ENCODE measurements around the gene CEMIP. TPM values are rescaled to one million over a fixed set of nuclear protein-coding genes. Genes with fewer than 3 reads are reported as not detected.

CEMIP gene
- total RNA-seq, 1 donor from 2014 or later = under 0.01 TPM

DNA sequence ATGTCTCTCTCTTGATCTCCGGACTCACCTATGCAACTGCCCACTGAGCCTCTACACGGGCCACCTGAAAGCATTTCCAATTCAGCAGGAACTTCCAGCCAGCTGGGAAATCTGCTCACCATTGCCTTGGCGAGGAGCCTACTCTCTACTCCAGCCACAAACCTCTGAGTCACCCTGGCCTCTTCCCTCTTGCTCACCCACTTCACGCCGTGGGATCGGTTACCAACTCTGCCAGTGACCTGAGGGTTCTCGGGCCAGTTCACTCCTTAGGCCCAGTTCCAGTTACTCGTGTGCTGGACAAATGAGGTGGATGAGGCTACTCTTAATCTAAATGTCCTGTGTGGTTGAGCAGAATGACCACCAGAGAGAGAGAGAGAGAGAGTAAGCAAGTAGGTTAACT lies 70.1 kb downstream of the CEMIP start:
- TF ChIP-seq, protein P1, sequence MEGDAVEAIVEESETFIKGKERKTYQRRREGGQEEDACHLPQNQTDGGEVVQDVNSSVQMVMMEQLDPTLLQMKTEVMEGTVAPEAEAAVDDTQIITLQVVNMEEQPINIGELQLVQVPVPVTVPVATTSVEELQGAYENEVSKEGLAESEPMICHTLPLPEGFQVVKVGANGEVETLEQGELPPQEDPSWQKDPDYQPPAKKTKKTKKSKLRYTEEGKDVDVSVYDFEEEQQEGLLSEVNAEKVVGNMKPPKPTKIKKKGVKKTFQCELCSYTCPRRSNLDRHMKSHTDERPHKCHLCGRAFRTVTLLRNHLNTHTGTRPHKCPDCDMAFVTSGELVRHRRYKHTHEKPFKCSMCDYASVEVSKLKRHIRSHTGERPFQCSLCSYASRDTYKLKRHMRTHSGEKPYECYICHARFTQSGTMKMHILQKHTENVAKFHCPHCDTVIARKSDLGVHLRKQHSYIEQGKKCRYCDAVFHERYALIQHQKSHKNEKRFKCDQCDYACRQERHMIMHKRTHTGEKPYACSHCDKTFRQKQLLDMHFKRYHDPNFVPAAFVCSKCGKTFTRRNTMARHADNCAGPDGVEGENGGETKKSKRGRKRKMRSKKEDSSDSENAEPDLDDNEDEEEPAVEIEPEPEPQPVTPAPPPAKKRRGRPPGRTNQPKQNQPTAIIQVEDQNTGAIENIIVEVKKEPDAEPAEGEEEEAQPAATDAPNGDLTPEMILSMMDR (IDR thresholded peaks at IDR 0.05; ENCODE audit: insufficient read depth, low read length, poor library complexity, severe bottlenecking) = no peak
- peak; percentile 71 for DNase-seq (ENCODE audit: low read depth)

DNA sequence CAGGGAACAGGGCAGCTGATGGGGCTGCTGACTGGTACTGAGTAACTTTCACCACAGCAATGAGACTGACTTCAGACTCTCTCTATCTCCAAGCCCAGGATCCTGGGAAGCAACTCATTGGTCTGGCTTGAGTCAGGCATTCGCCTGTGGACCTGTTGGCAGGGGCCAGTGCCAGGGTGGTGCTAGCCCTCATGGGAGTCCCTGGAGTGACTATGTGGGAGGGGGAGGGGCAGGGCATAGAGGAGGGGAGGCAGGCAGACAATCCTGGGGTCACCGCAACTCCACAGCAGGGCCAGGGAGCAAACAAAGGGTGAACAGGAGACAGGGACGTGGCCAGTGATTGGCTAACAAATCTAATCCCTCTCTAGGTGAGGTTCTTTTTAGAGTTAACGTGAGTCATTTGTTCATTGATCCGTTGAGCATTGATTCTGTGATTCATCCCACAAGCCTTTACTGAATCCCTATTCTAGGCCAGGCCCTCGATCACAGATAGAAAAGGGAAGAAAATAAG lies 71.8 kb downstream of the CEMIP start:
- TF ChIP-seq, protein P1 (IDR thresholded peaks at IDR 0.05; ENCODE audit: insufficient read depth, low read length, poor library complexity, severe bottlenecking) = no peak
- peak; percentile 81 for DNase-seq (ENCODE audit: low read depth)
- H3K27me3 ChIP-seq (ENCODE audit: control insufficient read depth, insufficient read depth, low read length) = no peaks in the 10 kb centered on the region
- no peaks in the 10 kb centered on the region for H3K36me3 ChIP-seq (ENCODE audit: control insufficient read depth, insufficient read depth, low read length)
- no peak overlapping the region for H3K4me3 ChIP-seq (ENCODE audit: low read depth, low read length)

More for the DNA sequence above, 70.1 kb downstream of the CEMIP start:
- Histone ChIP-seq H3K27me3 (ENCODE audit: control insufficient read depth, insufficient read depth, low read length) (no peaks in the 10 kb centered on the region), H3K36me3 (ENCODE audit: control insufficient read depth, insufficient read depth, low read length) (no peaks in the 10 kb centered on the region), H3K4me3 (ENCODE audit: low read depth, low read length) (no peak overlapping the region)

DNA sequence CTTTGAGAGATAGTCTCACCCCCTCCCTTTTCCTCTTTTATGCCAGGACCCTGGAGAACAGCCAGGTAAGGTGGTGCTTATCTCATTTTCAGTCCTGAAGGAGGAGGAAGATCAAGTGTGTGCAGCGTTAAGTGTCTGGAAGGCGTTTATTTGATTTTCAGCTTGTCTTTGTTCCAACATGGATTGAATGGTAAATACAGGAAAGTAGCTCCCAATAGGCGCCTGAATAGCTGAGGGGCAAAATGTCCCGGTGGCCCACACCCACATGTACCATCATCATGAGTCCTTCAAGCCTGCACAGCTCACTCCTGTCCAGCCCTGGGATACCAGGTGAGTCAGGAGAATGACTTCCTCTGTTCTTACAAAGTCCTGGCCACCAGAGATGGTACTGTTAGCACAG lies 73.5 kb downstream of the CEMIP start:
- H3K4me3 ChIP-seq (ENCODE audit: low read depth, low read length) = no peak overlapping the region
- no peak for DNase-seq (ENCODE audit: low read depth)
- TF ChIP-seq, protein P1 (IDR thresholded peaks at IDR 0.05; ENCODE audit: insufficient read depth, low read length, poor library complexity, severe bottlenecking) = no peak
- H3K36me3 ChIP-seq (ENCODE audit: control insufficient read depth, insufficient read depth, low read length) = no peaks in the 10 kb centered on the region
- H3K27me3 ChIP-seq (ENCODE audit: control insufficient read depth, insufficient read depth, low read length) = no peaks in the 10 kb centered on the region

DNA sequence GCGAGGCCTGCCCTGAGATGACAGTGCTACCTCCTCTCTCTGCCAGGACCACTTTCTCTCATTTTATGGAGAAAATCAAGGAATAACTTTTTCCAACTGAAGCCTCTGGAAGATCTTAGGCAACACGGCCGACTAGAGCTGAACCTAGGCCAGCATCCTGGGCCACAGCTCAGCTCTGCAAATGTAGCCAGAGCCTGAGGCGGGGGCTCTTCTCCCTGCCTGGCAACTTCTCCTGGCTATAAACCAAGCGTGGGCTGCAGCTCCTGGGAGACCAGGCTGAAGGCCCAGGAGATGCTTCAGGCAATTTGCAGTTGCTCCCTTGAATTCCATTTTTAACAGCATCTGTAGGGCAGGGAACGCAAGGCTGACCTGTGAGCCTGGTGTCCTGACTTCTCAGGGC lies 74.9 kb downstream of the CEMIP start:
- TF ChIP-seq, protein P1 (IDR thresholded peaks at IDR 0.05; ENCODE audit: insufficient read depth, low read length, poor library complexity, severe bottlenecking) = no peak
- Histone ChIP-seq H3K4me3 (ENCODE audit: low read depth, low read length) (no peak overlapping the region), H3K36me3 (ENCODE audit: control insufficient read depth, insufficient read depth, low read length) (no peaks in the 10 kb centered on the region), H3K27me3 (ENCODE audit: control insufficient read depth, insufficient read depth, low read length) (peaks cover 2% of the 10 kb centered on the region)
- no peak for DNase-seq (ENCODE audit: low read depth)

DNA sequence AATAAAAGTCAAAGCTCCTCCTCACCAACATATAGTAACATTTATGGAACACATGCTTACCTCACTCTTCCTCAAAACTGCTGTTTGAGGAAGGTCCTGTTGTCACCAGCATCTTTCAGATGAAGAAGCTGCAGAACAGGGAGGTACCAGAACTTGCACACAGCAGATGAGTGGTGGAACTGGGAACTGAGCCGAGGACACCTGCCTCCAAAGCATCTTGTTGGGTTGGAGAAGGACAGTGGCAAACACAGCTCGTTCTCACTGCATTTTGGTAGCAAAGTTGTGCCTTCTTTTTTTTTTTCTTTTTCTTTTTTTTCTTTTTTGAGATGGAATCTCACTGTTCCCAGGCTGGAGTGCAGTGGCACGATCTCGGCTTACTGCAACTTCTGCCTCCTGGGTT lies 76.0 kb downstream of the CEMIP start:
- TF ChIP-seq, protein P1 (IDR thresholded peaks at IDR 0.05; ENCODE audit: insufficient read depth, low read length, poor library complexity, severe bottlenecking) = no peak
- no peak for DNase-seq (ENCODE audit: low read depth)
- Histone ChIP-seq H3K36me3 (ENCODE audit: control insufficient read depth, insufficient read depth, low read length) (no peaks in the 10 kb centered on the region), H3K4me3 (ENCODE audit: low read depth, low read length) (no peak overlapping the region), H3K27me3 (ENCODE audit: control insufficient read depth, insufficient read depth, low read length) (peaks cover 5% of the 10 kb centered on the region)

DNA sequence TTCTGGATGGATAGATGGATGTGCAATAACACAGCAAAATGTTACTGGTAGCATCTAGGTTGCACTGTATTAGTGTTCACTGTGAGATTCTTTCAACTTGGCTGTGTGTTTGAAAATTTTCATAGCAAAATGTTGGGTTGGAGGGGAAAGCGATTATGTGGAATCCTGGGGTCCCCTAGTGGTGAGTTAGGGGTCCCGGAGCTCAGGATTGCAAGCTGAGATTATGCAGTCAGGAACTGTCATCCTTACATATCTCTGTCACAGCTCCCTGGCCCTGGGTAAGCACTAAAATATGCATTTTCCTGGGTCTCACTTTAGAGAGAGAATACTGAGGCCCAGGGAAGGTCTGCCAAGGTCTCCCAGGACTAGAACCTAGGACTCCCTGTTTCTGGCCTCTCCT lies 77.2 kb downstream of the CEMIP start:
- no peak for DNase-seq (ENCODE audit: low read depth)
- no peak overlapping the region for H3K4me3 ChIP-seq (ENCODE audit: low read depth, low read length)
- TF ChIP-seq, protein P1 (IDR thresholded peaks at IDR 0.05; ENCODE audit: insufficient read depth, low read length, poor library complexity, severe bottlenecking) = peak; percentile 35
- no peaks in the 10 kb centered on the region for H3K36me3 ChIP-seq (ENCODE audit: control insufficient read depth, insufficient read depth, low read length)
- H3K27me3 ChIP-seq (ENCODE audit: control insufficient read depth, insufficient read depth, low read length) = peaks cover 13% of the 10 kb centered on the region

Data from kidney epithelial cell (primary cell).